Stimulated activated CD4-positive, alpha-beta T cell treated with anti-CD3 and anti-CD28 coated beads, Interleukin-2, amount 100 ng/mL, for 48 hours (primary cell): ENCODE data around the gene ITPK1.
A peak's percentile ranks its signal among the peaks of the same experiment; 100 is the strongest.

Experiments used
- DNase-seq, 2 donors: peaks; one replicate each; pipeline ENCODE4 v3.0.0-alpha.2; 2020

Gene ITPK1

DNA sequence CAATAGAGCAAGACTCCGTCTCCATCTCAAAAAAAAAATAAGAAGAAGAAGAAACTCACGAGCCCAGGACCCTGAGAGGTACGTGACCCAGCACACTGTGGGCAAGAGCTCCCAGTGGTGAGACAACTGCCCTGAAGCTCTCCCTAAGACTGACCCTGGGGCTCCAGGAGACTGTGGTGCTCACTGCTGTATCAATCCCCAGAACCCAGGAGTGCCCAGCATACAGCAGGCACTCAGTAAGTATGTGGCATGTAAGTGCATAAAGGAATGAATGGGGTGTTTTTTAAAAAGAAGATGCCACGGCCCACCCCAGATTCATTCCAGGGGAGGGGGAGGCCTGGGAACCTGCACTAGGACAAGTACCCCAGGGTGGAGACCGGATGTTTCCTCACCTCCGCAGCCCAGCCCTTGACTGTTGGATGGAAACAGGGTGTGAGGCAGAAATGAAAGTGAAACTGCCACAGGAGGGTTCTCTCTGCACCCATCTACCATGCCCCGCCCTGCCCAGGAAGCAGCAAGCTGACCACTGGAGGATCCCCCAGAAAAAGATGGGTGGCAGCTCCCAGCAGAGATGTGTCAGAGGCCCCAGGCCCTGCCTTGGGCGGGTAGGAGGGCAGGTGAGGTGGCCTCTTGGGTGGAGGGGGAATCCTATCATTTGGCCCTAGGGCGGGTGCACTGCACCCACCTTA, 12.2 kb downstream of the ITPK1 start:
- DNase-seq: peak in 1 of 2 donors; percentile 44

DNA sequence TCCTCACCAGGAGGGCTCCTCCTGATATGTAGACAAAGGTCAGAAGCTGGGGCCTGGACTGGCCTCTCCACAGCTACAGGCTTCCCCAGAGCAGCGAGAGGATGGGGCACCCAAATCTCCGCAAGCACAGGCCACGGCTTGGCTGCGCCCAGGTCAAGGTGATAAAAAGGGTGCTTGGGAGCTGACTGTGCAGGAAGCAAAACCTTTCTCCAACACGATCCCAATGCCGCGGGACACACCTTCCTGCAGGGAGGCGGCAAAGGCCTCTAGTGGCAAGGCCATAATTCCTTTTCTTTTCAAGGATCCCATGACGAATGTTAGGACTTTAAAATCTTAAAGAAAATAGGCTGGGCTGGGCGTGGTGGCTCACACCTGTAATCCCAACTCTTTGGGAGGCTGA, 13.6 kb downstream of the ITPK1 start:
- no peak for DNase-seq

DNA sequence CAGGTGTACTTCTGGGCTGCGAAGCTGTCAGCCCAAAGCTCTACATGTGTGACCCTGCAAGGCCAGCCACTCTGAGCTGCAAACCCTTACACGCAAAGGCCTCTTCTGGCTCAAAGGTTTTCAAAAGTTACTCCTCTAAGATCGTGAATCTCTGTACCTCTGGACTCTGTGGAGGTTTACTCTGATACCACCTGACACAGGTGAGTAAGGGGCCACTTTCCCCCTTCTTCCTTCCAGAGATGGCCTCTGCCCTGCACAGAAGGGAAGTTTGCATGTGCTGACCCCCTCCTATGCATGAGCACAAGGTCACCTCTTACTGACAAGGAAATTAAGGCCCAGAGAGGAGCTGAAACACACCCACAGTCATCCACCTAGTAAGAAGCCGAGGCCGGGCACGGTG, 14.5 kb downstream of the ITPK1 start:
- no peak for DNase-seq

DNA sequence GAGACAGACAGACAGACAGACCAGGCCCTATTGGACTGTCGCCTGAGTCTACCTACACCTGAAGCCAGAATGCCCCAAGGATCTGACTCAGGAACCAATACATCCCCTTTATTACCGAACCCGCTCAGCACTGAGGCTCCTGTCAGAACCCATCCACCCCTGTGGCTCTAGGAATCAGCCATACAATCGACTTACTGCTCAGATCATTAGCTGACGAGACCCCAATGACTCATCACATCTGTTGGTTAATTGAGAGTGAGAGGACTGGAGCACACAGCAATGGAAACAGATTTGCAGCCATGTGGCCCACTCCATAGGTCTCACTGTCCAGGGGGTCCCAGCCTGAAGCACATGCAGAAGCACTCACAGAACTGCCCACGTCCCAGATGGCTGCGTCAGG, 15.2 kb downstream of the ITPK1 start:
- no peak for DNase-seq

DNA sequence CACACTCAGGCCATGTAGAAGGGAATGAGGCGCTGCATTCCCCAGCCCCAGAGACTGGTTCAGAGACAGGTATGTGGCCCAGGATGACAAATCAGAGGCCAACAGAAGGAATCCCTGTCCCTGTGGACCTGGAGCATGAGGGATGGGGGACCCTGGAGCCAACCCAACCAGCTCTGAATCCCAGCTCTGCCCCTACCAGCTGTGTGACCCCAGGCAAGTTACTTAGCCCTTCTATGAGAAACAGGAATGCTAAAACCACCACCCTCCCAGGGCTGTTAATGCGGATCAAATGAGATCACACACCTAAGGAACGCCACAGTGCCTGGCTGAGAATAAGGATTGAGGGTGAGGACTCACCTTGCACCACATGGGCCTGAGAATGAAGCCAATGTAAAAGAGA, 15.6 kb downstream of the ITPK1 start:
- no peak for DNase-seq

DNA sequence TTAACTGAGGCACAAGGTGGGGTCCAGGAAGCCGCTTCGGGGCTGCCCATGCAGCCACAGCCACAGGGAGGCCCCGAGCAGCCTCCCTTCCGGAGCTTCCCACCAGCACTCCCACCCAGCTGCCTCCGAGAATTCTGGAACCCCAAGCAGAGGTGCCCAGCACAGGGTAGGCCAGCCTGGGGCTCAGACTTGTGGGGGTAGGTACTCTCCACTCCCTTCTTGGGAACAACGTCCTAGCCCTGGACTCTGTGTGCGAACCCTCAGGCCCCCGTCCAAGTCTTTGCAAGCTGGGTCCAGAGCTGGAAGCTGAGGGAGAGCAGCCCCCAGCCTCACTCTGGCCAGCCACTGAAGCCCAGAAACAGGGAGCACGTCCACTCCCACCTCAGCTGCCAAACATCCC, 16.1 kb downstream of the ITPK1 start:
- DNase-seq: no peak

DNA sequence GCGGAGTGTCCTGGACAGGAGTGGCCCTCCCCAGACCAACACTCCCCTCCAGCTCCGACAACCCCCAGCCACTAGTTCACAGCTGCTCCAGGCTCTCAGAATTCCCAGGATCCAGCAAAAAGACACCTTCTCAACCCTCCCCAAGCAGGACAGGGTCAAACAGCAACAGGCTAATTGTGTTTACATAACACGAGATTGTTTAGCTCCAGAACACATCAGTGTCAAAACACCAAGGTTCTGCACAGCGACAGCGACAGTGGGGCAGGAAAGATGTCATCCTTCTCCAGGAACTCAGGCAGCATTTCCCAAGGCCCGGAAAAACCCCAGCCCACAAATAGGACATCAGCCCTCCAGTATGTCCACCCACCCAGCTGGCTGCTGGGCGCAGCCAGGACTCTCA, 16.5 kb downstream of the ITPK1 start:
- DNase-seq: no peak

DNA sequence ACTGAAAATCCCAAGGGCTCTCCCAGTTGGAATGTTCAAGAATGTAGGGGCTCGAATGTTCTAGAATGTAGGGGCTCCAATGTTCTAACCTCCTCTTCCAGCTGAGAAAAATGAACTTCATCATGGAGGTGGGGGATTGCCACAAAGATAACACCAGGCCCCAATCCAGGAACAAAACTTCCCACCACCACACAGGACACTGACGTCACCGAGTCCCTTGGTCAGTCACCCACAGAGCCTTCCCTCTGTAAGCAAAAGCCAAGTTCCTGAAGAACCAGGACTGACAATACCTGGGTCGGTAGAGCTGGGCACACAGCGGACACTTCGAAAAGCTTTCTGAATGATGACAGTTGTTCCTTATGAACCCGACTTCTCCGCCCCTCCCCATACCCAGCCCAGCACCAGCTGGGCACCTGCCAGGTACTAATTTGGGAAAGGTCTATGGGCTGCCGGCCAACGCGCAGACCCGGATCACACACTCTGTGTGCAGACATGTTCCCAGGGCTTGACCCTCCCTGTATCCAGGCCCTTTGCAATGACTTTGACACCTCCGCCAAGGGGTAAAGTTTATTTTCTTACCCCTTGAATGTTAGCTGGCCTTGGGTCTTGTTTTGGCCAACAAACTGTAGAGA, 18.9 kb downstream of the ITPK1 start:
- DNase-seq: no peak

DNA sequence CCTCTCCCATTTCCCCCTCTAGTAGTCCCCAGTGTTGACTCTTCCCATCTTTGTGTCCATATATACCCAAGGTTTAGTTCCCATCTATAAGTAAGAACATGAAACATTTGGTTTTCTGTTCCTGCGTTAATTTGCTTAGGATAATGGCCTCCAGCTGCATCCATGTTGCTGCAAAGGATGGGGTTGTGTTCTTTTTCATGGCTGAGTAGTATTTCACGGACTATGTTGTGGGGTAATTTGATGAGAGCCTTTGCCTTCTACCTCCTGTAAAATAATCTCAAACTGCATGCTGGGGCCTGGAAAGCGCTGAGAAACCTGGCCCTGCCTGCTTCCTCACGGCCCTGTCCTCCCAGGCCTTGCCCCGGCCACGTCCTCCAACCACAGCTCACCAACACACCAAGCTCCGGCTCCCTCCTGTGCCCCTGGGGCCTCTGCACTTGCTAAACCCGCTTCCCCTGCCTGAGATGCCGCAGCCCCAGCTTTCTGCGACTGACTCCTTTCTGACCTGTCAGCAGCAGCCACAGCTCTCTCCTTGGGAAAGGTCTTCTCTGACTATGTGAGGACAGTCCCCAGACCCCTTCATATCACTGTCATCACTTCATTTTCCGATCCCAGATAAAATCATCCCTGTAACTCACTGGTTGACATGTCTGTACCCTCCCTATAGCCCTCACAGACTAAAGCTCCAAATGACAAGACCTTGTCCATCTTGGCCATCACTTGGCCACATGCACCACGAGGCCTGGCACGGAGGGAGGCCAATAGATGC, 19.8 kb downstream of the ITPK1 start:
- no peak for DNase-seq

DNA sequence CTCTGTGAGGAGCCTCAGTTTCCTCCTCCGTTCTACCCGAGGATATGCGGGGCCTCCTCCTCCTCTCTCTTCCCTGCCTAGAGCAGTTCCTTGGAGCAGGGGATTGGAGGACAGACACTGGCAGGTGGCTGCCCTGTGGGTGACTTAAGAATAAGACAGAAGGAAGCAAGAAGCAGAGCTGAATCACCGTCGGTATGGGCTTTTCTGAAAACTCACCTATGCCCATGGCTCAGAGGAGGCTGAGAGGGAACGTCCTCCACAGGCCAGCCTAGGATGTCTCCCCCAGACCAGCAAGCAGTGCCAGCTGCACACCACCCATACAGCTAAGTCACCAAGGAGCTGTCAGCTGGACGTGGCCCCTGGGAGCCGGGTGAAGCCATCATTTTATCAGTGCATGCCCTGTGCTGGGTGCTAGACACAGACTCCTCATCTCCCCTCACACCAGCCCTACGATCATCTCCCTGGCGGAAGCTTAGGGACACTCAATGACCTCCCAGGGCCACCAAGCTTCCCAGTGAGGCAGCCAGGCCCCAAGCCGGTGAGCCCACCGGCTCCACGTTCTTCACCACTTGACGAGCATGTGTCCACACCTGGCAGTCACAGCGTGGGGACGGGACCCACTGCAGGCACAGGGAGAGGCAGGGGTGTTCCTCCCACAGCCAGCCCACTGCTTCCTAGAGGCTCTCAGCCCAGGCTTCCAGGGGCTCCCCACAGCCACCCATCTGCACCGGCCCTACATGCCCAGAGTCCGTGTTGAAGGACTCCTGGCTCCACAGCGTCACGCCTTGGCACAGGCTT, 21.4 kb downstream of the ITPK1 start:
- no peak for DNase-seq

DNA sequence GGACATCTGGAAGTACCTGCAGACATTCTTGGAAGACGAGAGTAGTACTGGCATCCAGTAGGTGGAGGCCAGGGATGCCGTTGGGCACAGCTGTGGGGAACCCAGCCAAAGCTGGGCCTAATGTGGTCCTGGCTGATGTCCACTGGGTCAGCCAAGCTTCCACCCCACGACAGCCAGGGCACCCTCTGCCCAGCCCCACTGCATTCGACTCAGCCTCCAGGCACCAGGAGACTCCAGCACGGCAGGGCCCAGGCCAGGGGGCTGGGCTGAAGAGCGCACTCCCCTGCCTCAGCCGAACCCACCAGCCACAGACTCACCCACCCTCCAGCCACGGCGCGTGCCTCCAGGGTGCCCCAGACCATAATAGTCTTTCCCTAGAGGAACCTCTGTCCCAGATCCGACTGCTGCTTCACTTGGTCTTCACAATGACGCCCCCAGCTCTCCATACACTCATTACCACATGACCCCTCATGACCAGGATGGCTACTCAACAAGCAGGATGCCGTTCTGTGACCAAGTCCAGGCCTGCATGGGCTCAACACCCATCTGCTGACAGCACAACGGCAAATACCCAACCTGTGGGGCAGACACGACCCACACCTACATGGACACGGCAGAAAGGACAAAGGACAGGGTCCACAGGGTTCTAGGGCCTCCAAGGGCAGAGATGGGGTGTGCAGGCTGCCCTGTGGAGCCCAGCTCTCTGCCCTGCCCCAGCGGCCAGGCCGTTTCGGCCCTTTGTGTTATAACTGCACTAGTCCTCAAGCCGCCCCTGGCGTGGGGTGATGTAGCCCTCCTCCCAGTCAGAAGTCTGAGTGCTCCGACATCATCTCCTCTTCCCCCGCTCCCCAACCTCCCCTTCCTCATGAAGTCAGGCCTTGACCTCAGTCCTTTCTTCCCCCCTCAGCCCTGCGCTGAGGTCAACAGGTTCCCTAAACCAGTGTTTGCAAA, 22.8 kb downstream of the ITPK1 start:
- DNase-seq: no peak

DNA sequence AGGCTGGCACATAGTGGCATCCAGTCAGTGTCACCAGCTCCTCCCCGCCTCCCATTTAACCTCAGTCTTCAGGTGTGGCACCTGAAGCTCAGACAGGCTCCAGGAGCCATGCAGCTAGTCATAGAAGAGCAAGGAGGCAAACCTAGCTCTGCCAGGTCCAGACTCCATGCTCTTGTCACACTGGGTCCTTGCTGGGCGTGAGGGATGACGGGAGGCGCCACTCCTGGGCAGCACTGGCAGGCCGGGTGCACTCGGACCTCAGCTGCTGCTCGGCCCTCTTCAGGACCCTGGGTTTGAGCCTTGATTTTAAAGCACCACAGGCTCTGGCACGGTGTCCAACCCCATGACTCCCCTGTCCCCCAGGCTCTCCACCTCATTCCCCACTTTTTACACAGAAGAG, 24.1 kb downstream of the ITPK1 start:
- no peak for DNase-seq

DNA sequence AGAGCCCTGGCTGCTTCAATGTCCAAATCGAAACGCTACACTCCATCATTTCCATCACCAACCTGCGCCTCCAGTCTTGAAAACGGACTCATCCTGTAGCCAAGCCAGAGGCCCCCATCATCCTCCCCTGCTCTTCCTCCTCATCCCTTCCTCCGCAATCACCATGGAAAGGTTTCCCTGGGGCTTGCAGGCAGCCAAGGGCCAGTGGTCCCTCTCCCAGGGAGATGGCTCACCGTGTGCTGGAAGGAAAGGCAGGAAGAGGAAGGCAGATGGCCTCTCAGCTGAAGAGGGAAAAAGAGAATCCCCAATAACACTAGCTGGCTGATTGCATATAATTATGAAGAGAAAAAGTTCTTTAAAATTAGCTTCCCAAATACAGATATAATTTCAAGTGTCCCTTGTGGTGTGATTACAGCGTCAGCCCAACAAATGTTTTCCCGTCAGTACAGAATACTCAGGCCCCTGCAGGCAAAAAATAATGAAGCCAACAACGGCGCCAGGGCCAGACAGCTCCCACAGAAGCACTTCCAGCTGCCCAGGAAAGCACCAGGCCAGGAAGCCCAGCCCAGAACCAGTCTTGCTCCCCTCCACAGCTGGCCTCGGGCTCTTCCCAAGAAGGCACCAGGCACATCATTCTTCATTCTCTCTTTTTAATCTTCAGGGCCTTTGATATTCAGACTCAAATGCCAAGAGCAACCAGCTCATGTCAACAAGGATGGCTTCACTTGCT, 24.7 kb downstream of the ITPK1 start:
- DNase-seq: no peak

DNA sequence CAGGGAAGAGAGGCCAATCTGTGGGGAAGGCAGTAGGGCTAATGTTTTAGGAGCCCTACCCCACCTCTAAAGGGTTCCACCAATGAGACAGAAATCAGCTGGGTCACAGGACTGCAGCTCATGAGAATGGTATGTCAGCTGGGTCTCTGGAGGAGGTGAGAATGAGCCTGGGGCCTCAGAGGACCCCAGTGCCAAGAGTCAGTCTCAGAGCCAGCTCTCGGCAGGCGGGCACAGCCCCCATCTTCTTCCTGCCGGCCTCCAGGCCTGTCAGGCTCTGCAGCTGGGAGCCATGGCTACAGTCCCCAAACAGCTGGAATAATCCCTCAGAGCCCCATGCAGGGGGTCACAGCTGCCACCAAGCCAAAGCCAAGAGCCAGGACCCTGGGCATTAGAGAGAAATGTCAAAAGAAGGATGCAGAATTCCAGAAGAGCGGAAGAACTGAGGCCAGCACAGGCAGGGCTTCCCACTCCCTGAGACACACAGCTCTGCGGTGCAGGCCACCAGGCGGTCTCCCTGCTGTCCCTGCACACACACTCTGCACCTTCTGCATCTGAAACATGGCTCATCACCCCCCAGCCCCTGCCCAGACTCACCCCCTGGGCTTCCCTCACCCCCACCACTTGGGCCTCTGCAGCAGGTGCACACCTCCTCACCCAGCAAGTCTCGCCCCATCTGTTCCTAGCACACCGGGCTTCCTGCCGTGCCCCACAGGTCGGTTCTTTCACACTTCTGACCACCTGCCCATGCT, 26.0 kb downstream of the ITPK1 start:
- DNase-seq: no peak

DNA sequence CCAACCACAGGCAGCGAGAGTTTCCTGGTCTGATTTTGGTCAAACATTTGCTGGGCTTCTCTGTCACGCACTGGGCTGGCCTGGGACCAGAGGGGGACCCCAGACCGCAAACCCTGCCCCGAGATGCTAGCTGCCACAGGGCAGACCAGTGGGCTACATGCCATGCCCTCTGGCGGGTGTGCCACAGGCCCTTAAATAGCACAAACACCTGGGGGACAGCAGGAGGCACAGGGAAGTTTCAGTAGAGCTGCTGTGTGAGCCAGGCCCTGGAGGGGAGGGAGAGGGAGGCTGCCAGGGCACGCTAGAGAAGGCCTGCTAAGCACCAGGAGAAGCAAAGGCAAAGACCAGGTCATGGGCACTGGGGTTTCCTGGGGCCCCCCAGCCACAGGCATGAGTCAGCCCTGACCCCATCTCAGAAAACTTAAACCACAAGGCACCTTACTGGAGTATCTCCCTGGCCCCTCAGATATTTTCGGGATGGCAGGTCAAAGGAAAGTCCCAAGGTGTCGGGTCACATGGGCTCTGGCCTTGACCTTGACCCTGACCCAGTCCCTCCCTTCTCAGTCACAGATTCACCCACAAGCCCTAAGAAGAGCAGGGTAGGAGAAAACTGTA, 29.2 kb downstream of the ITPK1 start:
- no peak for DNase-seq

DNA sequence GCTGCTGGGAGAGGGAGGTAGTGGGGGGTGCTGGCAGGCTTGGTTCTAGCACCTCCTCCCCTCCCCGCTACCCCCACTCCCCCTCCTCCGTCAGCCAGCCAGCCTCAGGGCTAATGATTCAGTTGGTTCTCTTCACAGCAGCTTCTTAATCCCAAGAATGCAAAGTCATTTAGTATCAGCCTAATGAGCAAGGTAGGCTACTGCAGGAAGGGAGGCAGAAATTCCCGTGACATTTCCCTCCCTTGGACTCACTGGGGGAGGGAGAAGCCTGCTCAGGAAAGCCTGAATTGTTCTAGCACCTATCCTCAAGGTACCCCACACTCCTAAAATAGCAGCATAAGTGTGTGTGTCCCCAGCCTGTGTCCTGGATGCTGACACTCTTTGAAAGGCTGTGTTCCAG, 29.8 kb downstream of the ITPK1 start:
- DNase-seq: no peak

DNA sequence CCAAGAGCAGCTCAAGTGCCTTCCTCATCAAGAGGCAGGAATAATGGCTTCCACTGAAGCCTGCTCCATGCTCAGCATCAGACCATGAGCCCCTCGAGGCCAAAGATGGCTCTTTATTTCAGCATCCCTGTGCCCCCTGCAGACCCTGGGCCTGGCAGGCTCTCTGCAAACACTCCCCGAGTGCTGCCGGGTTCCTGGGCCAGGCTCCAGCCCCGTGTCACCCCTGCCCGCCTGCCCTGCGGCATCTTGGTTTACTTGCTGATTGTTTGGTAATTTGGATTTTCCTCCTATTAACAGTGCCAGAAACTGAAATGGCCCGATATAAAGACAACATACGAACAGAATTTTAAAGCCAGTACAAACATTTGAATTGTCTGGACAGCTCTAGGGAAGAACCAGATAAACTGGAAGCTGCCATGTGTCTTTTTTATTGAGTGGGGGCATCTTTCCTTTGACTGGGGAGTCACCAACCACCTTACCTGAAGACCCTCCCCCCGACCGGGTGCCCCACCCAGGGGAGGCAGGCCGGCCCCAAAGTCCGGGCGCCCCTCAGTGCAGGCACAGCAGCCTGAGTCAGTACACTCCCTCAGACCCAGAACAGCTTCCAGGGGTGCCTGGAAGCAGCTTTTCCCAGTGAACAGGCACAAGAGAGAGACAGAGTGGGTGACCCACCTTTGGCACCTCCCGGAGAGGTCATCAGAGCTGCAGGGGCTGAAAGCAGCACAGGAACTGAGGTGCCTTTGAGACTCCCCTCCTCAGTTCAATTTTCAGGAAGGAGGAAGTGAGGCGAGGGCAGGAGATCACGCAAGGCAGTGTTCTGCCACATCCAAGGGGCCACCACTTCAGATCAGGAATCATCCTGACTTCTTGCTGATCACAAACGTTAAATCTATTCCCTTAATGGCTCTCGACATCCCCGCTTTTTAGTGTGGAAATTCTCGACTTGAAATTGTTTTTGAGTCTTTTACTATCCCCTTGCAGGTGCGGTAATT, 30.6 kb downstream of the ITPK1 start:
- no peak for DNase-seq

DNA sequence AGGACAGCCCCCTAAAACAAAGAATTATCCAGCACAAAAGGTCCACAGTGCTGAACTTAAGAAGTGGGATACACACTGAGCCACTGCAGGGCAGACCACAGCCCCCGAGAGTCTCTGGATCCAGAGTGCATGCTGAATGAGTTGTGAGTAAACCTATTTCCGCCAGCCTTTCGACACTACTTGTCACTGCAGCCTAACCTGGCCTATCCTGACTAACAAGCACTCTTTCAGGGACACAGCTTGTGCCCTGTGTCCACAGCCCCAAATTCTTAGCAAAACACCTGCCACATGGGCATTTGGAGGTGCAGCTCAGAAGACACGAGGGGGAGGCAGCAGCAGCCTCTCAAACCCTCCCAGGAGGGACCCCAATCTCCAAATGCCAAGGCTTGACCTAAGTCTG, 31.3 kb downstream of the ITPK1 start:
- DNase-seq: no peak

DNA sequence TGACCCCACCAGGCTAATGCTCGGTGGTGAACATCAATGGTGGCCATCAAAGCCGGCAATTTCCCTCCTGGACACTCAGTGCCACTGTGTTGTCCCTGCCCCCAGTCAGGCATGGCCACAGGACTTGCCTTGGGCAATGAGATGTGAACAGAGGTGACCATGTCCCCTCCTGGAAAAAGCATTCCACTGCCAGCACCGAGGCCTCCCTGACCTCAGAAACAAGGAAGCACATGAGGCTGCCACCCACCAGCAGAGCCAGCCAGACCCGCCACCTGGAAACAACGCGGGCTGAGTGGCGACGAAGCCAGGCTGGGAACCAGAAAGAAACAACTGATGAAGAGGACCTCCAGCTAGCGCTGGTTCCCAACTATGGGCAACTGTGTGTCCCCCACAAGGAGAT, 31.8 kb downstream of the ITPK1 start:
- no peak for DNase-seq
